ENCODE measurements around the gene ACMSD. TPM values are rescaled to one million over a fixed set of nuclear protein-coding genes. Genes with fewer than 3 reads are reported as not detected.
A peak's percentile ranks its signal among the peaks of the same experiment; 100 is the strongest.

The ACMSD gene
- total and polyA plus RNA-seq, 9 of the 15 experiments (the other 6 are each of a cell fraction or from before 2014, with no cell fraction given) = not detected

DNA sequence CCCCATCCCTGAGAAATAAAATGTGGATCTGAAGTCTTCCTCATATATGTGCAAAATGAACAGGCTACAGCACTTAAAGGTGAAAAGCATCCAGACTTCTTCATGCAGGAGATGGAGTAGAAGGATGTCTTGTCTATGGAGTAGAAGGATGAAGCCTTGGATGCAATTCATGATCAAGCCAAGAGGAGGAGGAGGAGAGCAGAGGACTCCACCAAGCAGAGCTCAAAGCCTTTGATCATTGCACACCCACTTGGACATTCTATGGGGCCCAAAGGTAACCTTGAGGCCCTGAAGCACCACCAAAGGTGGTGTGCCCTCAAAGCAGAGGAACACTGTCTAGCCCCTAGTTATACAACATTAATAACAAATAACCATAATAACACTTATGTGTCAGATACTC, 17.3 kb downstream of the ACMSD start:
- H3K9me1 ChIP-seq (ENCODE audit: control insufficient read depth, insufficient read depth, low read length) = no peaks in the 10 kb centered on the region
- no peaks in the 10 kb centered on the region for H3K79me2 ChIP-seq (ENCODE audit: control insufficient read depth, insufficient read depth, low read length)
- TF ChIP-seq RAD21 (CRISPR knock-in tag; conservative IDR thresholded peaks at IDR 0.05 in 1 of 2, IDR thresholded peaks at IDR 0.05 in 1 of 2) (0 out of 4 replicates have a peak, but pooled peaks of 1 of the 2 experiments have one; percentile 30), RBBP5 (IDR thresholded peaks at IDR 0.05; ENCODE audit: borderline replicate concordance, insufficient read depth, low read length, poor library complexity, severe bottlenecking) (no peak)
- TF ChIP-seq, protein P1, sequence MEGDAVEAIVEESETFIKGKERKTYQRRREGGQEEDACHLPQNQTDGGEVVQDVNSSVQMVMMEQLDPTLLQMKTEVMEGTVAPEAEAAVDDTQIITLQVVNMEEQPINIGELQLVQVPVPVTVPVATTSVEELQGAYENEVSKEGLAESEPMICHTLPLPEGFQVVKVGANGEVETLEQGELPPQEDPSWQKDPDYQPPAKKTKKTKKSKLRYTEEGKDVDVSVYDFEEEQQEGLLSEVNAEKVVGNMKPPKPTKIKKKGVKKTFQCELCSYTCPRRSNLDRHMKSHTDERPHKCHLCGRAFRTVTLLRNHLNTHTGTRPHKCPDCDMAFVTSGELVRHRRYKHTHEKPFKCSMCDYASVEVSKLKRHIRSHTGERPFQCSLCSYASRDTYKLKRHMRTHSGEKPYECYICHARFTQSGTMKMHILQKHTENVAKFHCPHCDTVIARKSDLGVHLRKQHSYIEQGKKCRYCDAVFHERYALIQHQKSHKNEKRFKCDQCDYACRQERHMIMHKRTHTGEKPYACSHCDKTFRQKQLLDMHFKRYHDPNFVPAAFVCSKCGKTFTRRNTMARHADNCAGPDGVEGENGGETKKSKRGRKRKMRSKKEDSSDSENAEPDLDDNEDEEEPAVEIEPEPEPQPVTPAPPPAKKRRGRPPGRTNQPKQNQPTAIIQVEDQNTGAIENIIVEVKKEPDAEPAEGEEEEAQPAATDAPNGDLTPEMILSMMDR (IDR thresholded peaks at IDR 0.05 in 2 of 3, conservative IDR thresholded peaks at IDR 0.05 in 1 of 3; ENCODE audit: insufficient read depth in 2 of 3, low read depth in 1 of 3, low read length in 3 of 3) = peak in 2 of 3 experiments; percentile 8 to 31; a peak in 2 of 6 replicates
- intact Hi-C loops (cut with micrococcal nuclease) = no loop called here
- no peaks in the 10 kb centered on the region for H3K9me3 ChIP-seq (replicated peaks; ENCODE audit: control insufficient read depth, insufficient read depth, low read depth, low read length)
- BruUV-seq (replicated peaks) = no TSS peak
- H2AFZ ChIP-seq (ENCODE audit: low read depth, low read length) = no peak overlapping the region
- no peaks in the 10 kb centered on the region for H4K20me1 ChIP-seq (replicated peaks; ENCODE audit: control insufficient read depth, insufficient read depth, low read length)
- ChIA-PET CTCF (ENCODE audit: low intra/inter-chr PET ratio) (no interaction called here), POLR2A (interaction anchor here (0.6 to 1.3 kb wide), 3 partner anchors 11 to 927 kb away, joined by 3 to 4 read pairs (median 3); no protein-coding TSS in a partner anchor)
- in situ Hi-C loops (cut with MboI) = no loop called here
- H3K4me1 ChIP-seq (replicated peaks in 1 of 2; ENCODE audit: control insufficient read depth in 2 of 2, insufficient read depth in 2 of 2, low read length in 2 of 2) = no peaks in the 10 kb centered on the region; a peak in 1 of 5 replicates
- peak in 1 of 4 experiments; percentile 3 for DNase-seq (ENCODE audit: extremely low read depth in 1 of 4, low spot score in 3 of 4)
- H3K4me2 ChIP-seq (ENCODE audit: insufficient read depth, low read length) = no peak overlapping the region
- peaks cover 5 to 7% of the 10 kb centered on the region in 2 experiments; a peak in 3 of 5 replicates for H3K27me3 ChIP-seq (ENCODE audit: control insufficient read depth in 2 of 2, insufficient read depth in 2 of 2, low read length in 2 of 2)
- H3K27ac ChIP-seq (ENCODE audit: extremely low read depth, low read depth, low read length) = no peak overlapping the region
- peak; percentile 65 for ATAC-seq
- no peak overlapping the region for H3K9ac ChIP-seq (ENCODE audit: insufficient read depth in 1 of 2, low read depth in 2 of 2, low read length in 2 of 2)
- H3K4me3 ChIP-seq = no peak overlapping the region
- H3K36me3 ChIP-seq (ENCODE audit: control insufficient read depth, insufficient read depth, low read length) = no peaks in the 10 kb centered on the region
- FAIRE-seq = no peak
